Measurements from ENCODE around the gene SLC25A23.
"Not testable (repeated sequence)": the region's sequence is repeated elsewhere in the genome, so short reads cannot be mapped to it uniquely, and the experiment has no call there.

Gene SLC25A23

DNA sequence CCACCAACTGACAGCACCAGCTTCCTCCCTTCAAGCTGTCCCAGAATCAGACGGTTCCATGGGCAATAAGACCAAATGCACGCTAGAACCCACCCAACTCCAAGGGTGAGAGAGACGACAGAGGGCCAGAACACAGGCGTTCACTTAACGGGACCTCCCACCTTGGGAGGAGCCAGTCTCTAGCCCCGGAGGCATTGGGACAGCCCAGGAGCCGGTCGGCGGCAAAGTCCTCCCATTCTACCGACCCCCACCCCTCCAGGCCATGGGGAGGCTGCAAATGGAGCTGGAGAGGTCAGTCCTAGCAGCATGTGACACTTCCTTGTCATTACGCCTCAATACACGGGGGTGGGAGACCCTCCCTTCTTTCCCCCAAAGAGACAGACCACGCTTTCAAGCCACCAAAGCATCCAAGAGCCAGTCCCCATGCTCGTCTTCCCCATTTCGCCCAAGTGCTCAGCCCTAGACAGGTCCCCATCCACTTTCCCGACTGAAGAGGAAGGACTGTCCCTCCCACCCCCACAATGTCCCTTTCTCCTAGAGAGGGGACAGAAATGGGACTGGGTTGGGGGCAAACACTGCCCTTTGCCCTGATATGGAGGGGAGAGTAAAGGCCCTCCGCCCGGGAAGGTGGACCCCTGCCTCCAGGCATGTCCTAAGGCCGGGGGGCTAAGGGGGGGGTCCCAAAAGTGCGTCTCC lies 35.9 kb downstream of the SLC25A23 start:
- DNase-seq, result no peak

DNA sequence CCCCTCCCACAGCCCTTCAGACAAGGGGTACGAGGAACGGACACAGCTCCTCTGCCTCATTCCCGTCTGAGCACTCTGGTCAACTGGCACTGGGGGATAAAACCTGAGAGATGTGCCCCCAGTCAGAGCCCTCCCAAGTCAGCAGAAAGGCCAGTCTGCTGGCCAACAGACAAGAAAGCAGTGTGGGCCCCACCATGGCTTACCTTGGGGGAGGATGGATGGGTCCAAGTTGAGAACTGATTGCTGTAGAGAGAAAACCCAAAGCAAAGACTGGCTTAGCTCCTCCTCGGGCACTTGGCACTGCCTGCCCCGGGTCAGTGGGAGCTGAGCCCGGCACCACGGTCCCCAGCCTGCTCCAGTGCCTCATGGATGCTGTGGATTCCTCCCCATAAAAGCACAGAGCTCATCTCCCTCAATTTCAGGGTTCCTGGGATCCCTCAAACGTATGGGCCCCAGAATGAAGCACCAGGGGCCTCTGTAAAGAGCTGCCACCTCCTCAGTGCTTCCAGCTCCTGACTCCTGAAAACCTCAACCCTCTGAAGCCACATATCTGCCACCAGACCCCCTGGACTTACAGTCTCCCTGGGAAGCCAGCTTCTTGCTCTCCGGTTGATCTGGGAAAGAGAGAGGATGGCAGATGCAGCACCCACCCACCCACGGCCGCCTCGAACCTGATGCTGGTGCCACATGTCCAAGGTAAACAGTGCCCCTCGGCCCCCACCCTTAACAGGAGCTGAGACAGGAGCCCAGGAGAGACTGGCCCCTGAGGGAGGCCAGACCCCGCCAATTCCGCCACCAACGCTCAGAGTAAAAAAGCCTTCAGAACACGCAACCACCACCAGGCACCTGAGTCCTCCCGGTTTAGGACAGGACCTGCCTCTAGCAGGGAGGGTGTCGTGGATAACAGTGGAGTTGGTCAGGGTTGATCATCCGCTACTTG lies 38.2 kb downstream of the SLC25A23 start:
- no peak for DNase-seq

DNA sequence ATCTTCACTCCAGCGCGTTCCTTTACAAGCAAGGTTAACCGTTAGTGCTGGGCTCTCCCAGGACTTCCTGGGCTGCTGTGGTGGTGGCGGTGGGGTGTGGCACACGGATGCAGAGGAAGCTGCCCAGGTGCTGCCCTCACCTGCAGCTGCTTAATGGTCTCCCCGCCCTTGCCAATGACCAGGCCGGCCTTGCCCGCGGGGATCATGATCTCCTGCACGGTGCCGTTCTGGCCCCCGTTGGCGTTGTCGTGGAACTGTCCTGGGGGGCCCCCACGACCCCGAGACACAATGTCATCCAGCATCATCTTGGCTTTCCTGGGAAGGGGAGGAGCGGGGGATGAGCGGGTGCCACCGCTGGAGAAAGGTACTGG lies 41.0 kb downstream of the SLC25A23 start:
- no peak for DNase-seq

DNA sequence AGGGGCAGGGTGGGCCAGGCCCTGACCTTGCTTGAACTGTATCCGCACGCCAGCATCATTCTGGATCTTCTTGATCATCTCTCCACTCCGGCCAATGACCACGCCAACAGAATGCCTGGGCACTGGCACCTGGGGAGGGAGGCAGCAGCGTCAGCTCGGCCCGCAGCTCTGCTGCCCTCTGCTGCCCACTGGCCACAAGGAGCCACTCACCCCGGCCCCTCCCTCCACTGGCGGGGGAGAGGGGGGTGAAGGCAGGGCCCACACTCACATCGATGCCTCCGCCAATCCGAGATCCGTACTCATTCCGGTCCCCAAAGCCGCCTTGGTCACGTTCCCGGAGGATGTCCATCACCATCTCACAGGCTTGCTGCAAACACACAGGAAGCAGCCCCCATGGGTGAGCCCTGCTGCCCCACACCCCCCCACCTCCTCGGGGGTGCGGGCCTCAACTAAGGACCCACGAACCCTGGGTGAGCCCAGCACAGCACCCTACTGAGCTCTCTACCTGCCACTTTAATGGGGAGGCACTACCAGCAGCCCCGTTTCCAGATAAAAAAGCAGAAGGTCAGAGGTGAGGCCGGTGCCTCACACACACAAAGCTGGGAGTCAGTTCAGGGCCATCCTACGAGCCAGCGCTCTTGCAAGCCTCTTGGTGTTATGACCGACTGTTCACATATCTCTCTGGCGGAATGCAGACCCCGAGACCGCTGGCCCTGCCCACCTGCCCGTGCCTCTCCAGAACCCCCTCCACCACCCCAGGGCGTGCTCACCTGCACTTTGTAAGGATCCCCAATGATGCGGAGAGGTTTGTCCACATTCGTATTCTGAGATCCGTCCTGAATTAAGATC lies 41.7 kb downstream of the SLC25A23 start:
- no peak for DNase-seq

DNA sequence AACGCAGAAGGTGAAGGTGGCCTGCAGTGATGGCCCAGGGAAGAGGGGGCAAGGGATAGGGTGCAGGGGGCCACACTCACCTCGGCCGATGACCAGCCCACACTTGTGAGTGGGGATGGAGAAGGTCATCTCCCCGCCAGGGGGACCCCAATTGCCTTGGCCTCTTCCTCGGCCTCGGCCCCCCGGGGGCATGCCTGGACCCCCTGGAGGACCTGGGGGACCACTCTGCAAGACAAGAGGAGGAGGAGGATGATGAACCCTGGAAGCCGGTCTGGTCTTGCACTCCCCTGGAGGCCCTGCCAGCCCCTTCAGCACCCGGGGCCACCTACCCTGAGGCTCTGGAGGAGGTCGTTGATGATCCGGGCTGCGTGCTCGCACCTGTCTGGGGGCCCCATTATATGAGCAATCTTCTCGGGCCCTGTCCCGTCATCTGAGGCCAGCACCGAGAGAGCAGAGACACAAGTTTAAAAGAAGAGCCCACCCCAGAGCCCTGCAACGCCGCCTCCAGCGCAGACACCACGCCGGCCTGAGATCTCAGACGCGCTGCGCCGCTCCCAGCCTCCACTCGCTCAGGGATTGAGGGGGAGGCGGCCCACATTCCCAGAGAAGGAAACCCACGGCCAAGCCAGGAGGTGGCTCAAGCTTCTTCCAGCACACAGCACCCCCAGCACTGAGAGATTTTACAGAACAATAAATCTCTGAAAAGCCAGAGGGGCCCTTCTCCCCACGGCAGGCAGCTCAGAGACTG lies 42.8 kb downstream of the SLC25A23 start:
- DNase-seq, result no peak

DNA sequence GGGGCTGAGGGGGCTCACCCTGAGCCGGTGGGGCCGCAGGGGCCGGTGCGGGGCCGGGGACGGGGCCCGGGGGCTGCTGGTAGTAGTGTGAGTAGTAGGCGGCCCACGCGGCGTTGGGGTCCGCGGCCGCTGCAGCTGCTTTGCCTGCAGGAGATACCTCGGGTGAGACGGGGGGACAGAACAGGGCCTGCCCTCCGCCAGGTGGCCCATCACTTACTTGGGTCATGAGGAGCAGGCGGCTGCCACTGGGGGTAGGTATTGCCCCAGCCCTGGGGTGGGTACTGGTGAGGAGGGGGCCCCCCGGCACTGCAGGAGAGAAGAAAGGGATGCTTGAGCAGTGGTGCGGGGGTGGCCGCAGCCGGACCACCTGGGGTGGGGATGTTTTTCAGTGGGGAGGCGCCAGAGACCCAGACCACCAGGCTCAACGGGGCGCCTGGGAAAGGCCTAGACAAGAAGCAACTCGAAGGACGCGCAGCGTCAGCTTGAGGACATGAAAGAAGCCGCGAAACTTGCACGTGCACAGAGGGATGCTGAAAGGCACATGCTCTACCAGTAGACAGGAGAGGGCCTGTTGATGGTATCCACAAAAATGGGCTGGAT lies 43.9 kb downstream of the SLC25A23 start:
- DNase-seq, result no peak

DNA sequence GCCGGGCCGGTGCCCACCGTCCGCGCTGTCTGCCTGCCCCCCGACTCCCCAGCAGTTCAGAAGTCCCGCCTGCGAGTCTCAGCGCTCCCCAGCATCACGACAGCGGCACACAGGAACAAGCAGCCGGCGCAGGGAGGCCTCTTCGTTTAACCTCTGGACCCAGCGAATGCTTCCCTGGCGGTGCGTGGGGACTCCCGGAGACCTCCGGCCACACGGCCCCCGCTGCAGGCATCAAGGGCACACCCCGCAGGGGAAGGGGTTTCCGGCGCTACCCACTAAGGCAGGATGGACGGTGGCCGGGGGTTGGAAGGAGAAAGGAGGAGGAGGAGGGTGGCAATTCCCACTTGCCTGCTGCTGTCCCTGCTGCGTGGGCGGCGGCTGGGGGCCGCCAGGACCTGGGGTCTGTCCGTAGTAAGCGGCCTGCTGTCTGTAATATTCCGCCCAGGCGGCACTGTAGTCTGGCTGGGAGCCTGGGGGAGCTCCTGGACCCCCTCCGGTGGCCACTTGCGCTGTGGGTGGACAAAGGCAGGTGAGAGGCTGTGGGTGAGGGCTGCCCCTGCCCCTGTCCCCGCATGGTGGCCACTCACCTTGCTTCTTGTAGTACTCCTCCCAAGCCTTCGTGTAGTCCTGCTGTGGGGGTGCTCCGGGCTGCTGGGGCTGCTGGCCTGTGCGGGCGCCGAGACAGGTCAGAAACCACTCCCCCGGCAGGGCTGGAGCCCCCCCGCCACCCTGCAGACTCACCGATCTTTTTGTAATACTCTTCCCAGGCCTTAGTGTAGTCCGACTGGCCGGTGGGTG lies 44.6 kb downstream of the SLC25A23 start:
- DNase-seq, result no peak

DNA sequence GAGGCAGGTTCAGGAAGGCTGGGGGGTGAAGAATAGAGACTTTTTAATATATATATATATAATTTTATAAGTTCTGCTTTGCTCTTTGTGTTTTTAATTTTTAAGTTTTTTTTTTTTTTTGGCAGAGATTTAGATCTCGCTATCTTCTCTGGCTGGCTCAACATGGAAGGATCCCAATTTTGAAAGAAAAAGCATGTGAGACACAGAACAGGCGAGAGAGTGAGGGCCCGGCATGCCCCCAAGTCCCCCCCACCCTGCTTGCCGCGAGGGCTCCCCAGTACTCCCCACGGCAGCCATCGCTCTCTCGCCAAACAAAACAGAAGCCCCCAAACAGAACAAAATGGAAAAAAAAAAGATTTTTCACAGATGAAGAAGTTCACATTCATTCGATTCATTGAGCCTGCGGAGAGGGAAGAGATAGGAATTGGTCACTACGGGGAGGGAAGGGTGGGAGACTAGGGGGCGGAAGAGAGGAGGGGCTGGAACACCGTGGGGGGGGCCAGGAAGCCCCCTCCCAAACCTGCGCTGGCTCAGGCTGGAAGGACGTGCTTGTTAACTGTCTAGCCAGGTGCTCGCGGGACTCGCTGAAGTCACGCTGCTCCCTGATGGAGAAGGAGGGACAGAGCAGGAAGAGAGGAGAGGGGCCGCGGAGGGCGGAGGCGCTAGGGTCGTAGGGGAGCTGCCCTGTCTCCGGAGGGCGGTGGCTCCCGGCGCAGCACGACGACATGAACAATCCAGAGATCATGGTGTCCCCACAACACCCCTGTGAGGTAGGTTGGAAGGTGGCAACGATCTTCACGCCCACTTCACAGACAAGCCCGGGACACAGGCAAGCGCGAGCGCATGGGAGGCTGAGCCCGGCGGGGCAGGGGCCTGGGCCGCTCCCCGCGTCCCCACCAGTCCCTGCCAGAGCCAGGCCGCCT lies 45.6 kb downstream of the SLC25A23 start:
- no peak for DNase-seq

DNA sequence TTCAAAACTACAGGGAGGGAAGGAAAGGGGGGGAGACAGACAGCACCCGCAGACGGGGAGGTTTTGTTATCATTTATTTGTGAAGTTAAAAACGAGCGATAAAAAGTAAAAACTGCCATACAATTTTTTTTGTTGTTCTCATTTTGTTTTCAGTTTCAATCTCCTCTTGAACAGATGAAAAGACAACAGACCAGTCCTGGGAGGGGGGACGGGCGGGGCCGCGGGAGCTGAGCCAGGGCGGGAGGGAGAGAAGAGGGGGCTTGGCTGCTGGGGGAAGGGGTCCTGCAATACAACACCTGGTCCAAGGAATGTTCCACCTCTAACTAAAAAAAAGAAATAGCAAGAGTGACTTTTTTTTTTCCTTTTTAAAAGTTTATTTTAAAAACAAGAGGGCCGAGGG lies 46.3 kb downstream of the SLC25A23 start:
- DNase-seq, result no peak

DNA sequence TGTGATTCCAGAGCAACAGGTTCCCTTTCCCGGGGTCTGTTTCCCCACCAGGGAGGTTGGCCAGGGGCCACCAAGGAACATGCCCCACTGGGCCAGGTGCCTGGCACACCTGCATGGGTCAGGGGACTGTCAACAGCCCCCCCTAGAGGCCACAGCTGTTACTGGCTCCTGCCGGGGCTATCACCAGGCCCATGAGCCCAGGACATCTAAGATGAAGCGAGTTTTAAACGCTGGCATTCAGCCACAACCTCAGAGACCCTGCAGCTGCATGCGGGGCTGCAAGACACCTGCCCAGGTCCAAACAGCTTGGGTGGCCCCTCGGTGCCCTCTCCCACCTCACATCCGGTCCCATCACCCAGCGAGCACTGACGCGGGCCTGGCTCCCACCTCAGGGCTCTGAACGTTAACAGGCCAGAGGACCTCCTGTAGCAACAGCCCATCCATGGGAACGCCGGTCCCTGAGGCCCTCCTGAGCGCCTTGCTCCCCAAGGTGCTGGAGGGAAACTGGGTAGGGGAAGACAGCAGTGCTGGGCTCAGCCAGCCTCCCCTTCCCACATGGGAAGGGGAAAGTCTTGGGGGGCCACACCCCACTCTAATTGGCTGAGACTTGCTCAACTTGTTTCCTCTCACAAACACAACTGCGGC lies 47.0 kb downstream of the SLC25A23 start:
- DNase-seq, result no peak

DNA sequence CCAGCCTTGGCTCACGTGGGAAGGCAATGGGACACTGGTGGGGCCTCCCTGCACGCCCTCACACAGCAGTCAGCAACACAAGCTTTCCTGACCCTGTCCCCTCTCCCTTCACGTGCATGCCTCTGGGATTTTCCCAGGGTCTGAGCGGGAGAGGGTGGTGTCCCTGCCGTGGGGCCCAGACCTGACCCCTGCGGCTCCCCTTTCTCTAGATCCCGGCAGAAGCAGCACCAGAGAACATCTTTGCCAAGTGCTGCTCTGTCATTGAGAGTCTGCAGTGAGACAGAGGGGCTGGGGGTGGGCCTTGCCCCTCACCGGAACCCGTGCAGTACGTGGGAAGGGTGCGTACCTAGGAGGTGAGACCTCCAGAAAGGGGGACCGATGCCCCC lies 47.5 kb downstream of the SLC25A23 start:
- DNase-seq, result no peak

DNA sequence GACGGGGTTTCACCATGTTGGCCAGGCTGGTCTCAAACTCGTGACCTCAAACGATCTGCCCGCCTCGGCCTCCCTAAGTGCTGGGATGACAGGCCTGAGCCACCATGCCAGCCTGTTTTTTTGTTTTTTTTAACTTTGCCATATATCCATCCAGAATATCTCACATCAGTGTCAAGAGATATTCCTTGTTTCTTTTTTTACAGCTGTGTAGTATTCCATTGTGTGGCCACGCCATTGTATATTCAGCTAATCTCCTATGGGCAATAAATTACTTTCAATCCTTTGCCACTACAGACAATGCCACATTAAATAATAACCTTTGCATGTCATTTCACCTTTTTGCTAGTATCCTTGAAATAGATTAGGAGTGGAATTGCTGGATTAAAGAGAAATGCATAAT lies 50.2 kb downstream of the SLC25A23 start:
- no peak for DNase-seq

DNA sequence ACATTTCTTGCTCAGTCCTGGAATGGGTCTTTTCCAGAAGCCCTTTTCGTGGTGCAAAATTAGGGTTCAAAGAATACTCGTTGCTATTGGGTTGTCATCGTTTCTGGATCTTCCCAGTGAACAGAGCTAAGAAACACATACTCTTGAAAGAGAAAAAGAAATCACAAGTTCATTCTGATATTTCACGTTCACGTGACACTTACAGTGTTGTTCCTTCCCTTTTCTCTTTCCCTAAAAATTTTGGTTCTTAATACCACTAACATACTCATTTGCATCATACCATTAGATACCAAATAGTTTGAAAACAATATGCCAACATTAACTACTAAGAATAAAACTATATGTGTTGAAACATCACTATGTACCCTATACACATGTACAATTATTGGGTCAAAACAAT lies 53.2 kb downstream of the SLC25A23 start:
- no peak for DNase-seq

DNA sequence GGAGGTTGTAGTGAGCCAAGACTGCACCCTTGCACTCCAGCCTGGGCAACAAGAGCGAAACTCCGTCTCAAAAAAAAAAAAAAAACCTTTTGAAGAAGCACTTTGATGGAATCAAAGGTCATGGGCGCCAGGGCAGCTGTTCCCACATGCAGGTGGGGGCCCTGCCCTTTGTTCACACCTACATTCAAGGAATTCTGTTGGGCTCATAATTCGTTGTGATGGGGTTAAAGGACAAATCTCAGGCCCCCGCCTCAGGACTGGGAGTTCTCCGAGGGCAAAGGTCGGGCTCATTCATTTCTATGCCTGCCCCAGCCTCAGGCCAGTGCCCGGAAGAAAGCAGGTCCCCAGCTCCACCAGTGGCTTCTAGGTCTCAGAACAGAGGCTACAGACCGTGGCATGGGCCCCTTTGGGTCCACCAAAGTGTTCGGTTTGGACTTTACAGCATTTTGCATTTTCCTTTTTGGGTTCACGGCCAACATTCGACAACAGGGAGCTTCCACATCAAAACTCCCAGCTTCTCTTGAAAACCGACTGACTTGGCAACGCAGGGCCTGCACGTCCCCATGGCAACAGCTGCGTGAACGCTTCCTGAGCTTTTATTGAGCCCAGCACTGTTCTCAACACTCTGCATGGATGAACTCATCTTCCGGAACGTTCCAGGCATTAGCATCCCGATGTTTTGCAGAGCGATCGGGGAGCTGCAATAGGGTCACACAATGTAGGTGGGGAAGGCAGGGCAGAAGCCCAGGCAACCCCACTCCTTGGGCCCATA lies 56.6 kb downstream of the SLC25A23 start:
- no peak for DNase-seq

DNA sequence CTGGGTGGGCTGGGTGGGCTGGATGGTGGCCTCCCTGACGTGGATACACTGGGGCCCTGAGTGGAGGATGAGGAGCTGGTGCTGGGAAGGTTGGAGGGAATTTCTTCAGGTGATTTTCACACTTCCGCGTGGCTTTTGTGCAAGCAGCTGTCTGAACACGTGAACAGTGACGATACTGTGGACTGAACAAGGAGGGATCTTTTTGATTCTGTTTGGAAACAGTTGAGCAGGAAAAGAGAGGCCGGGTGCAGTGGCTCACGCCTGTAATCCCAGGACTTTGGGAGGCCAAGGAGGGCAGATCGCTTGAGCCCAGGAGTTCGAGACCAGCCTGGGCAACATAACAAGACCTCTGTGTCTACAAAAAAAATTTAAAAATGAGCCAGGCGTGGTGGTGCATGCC lies 57.5 kb downstream of the SLC25A23 start:
- no peak for DNase-seq

DNA sequence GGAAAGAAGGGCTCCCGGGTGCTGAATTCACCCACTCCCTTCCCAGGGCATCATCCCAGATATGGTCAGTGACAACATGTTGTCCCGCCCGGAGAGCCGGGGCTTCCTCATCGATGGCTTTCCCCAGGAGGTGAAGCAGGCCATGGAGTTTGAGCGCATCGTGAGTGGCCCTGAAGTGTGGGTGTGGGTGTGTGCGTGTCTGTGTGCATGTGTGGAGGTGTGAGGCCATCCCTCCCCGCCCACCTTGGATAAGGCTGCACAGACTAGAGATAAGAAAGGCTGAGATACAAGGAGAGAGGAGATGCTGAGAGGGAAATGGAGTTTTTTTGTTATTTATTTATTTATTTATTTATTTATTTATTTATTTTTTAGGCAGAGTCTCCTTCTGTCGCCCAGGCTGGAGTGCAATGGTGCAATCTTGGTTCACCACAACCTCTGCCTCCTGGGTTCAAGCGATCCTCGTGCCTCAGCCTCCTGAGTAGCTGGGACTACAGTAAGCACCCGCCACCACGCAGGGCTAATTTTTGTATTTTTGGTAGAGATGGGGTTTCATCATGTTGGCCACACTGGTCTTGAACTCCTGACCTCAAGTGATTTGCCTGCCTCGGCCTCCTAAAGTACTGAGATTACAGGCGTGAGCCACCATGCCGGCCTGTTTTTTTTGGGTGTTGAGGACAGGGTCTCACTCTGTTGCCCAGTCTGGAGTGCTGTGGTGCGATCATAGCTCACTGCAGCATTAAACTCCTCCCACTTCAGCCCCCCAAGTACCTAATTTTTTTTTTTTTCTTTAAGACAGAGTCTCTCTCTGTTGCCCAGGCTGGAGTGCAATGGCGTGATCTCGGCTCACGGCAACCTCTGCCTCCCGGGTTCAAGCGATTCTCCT lies 59.3 kb downstream of the SLC25A23 start:
- not testable (repeated sequence) for DNase-seq

DNA sequence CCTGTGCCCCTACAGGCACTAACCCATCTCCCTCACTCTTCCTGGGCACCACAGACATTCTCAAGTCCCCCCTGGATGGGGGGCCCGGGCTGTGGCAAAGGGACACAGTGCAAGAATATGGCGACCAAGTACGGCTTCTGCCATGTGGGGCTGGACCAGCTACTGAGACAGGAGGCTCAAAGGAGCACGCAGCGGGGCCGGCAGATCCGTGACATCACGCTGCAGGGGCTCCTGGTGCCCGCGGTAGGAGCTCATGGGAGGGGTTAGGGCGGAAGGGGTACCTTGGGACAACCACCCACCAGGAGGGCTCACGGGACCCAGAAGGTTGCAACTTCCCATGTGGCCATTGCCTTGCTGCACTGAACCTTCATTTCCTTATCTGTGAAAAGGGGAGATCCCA lies 63.3 kb downstream of the SLC25A23 start:
- DNase-seq, result no peak

DNA sequence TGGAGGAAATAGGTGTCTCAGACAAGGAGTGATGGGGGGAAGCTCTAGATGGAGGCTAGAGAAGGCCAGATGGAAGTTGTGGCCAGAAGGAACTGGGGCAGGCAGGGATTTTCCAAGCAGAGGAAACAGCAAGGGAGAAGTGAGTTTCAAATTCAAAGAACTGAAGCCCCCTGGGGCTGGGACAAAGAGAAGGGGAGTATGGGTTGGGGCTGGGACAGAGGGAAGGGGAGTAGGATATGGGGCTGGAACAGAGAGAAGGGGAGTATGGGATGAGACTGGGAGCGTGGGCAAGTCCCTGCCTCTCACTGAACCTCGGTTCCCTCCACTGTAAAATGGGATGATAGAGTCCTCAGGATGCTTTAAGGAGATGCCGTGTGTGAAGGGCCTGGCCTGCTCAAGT lies 64.8 kb downstream of the SLC25A23 start:
- no peak for DNase-seq
